Testis (tissue), 3 donors: ENCODE measurements around the gene MYH14. TPM values are rescaled to one million over a fixed set of nuclear protein-coding genes. Genes with fewer than 3 reads are reported as not detected.

Experiments used
- DNase-seq: peaks from one replicate; pipeline ENCODE4 v3.0.0-alpha.2; 2019
- H3K27ac ChIP-seq, 2 donors: fragments of 200-600 bp; sonication (generic); one replicate each; pipeline ENCODE4 v1.5.1; 2019
- H3K27me3 ChIP-seq: fragments of 200-600 bp; sonication (generic); one replicate; pipeline ENCODE4 v1.5.1; 2019
- H3K36me3 ChIP-seq: fragments of 200-600 bp; sonication (generic); one replicate; pipeline ENCODE4 v1.5.1; 2017; ENCODE audit warnings: low read depth; ENCODE audit errors: missing control alignments
- H3K4me1 ChIP-seq: fragments of 200-600 bp; sonication (generic); one replicate; pipeline ENCODE4 v1.5.1; 2019
- H3K4me3 ChIP-seq, 2 donors: fragments of 200-600 bp; sonication (generic); one replicate each; pipeline ENCODE4 v1.5.1; 2017 to 2019
- H3K9me3 ChIP-seq: fragments of 200-600 bp; sonication (generic); one replicate; pipeline ENCODE4 v1.5.1; 2017
- POLR2A ChIP-seq: fragments of 450-650 bp; IDR thresholded peaks from one replicate; pipeline ENCODE4 v1.6.1; 2017; ENCODE audit warnings: antibody characterized with exemption, mild to moderate bottlenecking, moderate library complexity
- WGBS, 2 donors: methylation state at CpG; one replicate each; pipeline ENCODE4 v1.1.5; 2018; 5-methylcytosine and 5-hydroxymethylcytosine counted together
- intact Hi-C: fragments of 100-400 bp; cut with DNase I; formaldehyde crosslinking; loops from one replicate; pipeline ENCODE4 v1.15.1; 2023; ENCODE audit warnings: low total_unique reads
- polyA plus RNA-seq: library from polyadenylated mRNA; stranded (reverse); fragments of 350-450 nt; fragmentation: Illumina TruSeq; extraction: RNeasy Lipid Tissue Mini Kit (QIAGEN cat#74804); gene quantifications from one replicate; pipeline ENCODE4 v1.2.3, GENCODE V29; 2014; ENCODE audit warnings: low read depth, low replicate concordance; ENCODE audit not compliant: insufficient read depth
- total RNA-seq, 2 donors: library from RNA; depleted of rRNA; stranded (reverse); fragments of >200 nt; gene quantifications; one replicate each; pipeline ENCODE4 v1.2.3, GENCODE V29; 2016
- TF ChIP-seq, protein P1 (sequence below), 3 experiments: fragments of 450-650 bp in 2 of 3; fragments of 200-600 bp in 1 of 3; sonication (generic) in 1 of 3; IDR thresholded peaks; one replicate each; pipeline ENCODE4 v1.5.1; 2016 to 2019; ENCODE audit warnings: antibody characterized with exemption in 3 of 3, mild to moderate bottlenecking in 2 of 3, moderate library complexity in 1 of 3

Gene MYH14
- total and polyA plus RNA-seq, 3 donors from 2014 or later: 6.0 to 7.9 (median 7.8) TPM

DNA sequence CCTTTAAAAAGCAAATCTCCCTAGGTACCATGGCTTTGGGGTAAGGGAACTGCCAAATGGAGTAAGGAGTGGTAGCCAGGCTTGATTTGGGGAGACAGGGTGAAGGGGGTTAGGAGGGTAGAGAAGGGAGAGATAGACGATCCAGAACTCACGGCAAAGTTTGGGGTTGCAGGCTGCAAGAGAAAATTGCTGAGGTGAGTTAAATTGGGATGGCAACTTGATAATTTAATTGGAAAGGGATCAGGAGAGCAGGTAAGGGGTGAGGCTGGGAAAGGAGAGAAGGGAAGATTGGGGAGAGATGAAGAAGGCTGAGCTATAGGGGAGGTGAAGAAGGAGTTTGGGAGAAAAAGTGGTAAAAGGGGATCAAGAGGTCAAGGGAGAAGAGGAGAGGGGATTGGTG is 44.3 kb upstream of the MYH14 start:
- Histone ChIP-seq H3K27ac (no peak overlapping the region), H3K9me3 (no peaks in the 10 kb centered on the region), H3K4me1 (no peaks in the 10 kb centered on the region), H3K4me3 (no peak overlapping the region), H3K27me3 (no peaks in the 10 kb centered on the region), H3K36me3 (no peaks in the 10 kb centered on the region)
- intact Hi-C loops: no loop called here
- TF ChIP-seq POLR2A: no peak
- DNase-seq: no peak
- 89 to 92% methylated on average over 2 of the region's 2 CpGs for whole genome bisulfite sequencing, 2 donors

DNA sequence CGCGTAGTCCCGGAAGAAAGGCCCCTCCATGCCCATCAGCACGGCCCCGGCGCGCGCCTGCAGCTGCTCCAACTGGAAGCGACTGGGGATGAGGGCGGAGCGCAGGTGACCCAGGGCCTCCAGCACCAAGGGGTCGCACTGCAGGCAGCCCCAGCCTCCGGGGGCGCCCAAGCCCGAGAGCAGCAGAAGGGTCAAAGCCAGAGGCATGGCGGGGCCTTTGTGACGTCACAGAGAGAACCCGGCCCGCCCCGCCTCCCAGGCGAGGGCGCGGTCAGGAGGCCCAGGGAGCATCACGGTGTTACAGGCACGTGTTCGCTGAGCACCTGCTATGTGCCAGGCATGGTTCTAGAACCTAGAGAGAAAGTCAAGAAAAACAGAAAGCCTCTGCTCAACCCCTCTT is 40.4 kb upstream of the MYH14 start, which contains the start of gene IZUMO2:
Gene IZUMO2, minus strand, starts transcription at position 294 of the 400 bp plus-strand sequence. Its CDS starts 87 bp downstream, at position 207.
- intact Hi-C loops: no loop called here
- DNase-seq: peak; percentile 76
- Histone ChIP-seq H3K27ac (no peak within 1 kb of the TSS), H3K4me1 (no peaks in the 10 kb centered on the region), H3K9me3 (no peaks in the 10 kb centered on the region), H3K4me3 (peak within 1 kb of the TSS; percentile 40 to 48), H3K36me3 (no peaks in the 10 kb centered on the region), H3K27me3 (no peaks in the 10 kb centered on the region)
- 2 to 13% methylated on average over 12 to 26 of the region's 26 CpGs for WGBS, 2 donors
- TF ChIP-seq, protein P1, sequence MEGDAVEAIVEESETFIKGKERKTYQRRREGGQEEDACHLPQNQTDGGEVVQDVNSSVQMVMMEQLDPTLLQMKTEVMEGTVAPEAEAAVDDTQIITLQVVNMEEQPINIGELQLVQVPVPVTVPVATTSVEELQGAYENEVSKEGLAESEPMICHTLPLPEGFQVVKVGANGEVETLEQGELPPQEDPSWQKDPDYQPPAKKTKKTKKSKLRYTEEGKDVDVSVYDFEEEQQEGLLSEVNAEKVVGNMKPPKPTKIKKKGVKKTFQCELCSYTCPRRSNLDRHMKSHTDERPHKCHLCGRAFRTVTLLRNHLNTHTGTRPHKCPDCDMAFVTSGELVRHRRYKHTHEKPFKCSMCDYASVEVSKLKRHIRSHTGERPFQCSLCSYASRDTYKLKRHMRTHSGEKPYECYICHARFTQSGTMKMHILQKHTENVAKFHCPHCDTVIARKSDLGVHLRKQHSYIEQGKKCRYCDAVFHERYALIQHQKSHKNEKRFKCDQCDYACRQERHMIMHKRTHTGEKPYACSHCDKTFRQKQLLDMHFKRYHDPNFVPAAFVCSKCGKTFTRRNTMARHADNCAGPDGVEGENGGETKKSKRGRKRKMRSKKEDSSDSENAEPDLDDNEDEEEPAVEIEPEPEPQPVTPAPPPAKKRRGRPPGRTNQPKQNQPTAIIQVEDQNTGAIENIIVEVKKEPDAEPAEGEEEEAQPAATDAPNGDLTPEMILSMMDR (IDR thresholded peaks at IDR 0.05): no peak
- no peak for TF ChIP-seq POLR2A

DNA sequence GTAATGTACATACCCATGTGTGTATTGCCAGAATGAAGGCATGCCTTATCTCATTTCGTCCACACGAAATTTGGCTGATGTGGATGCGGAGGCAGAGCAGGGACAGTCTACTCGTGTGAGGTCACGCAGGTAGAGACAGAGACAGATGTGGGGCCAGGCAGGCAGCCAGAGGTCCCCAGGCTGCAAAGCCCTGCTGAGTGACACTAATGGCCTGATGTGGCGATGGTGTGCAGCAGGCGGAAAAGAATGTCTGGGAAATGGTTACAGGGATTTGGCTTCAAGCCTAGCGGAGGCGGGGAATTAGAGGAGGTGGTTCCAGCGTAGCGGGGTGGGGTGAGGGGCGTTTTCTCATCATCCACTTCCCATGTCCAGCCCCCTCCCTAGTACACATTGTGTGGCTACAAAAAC is 36.1 kb upstream of the MYH14 start:
- no peaks in the 10 kb centered on the region for H3K27me3 ChIP-seq
- TF ChIP-seq, protein P1 (IDR thresholded peaks at IDR 0.05): no peak
- TF ChIP-seq POLR2A: no peak
- no peak for DNase-seq
- H3K4me3 ChIP-seq: peak overlapping the region in 1 of 2 donors; percentile 5
- no peaks in the 10 kb centered on the region for H3K36me3 ChIP-seq
- no peaks in the 10 kb centered on the region for H3K4me1 ChIP-seq
- no peak overlapping the region for H3K27ac ChIP-seq
- WGBS, 2 donors: 24 to 28% methylated on average over 7 to 12 of the region's 12 CpGs
- intact Hi-C loops: no loop called here
- no peaks in the 10 kb centered on the region for H3K9me3 ChIP-seq

DNA sequence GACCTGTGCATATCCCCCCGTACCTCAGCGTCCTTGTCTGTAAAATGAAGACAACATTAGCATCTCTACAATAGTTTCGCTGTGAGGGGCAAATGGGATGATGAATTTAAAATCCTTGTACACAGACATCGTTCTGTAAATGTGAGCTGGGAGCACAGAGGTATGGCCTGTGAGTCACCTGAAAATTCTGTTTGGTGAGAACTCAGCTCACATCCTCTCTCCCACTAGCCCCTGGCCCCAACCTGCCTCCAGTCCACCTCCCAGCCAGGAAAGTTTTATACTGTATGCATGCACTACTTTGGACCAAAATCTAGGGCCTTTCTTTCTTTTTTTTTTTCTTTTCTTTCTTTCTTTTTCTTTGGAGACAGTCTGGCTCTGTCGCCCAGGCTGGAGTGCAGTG is 31.7 kb upstream of the MYH14 start:
- Histone ChIP-seq H3K4me3 (no peak overlapping the region), H3K27ac (no peak overlapping the region), H3K4me1 (no peaks in the 10 kb centered on the region), H3K36me3 (no peaks in the 10 kb centered on the region), H3K9me3 (no peaks in the 10 kb centered on the region), H3K27me3 (no peaks in the 10 kb centered on the region)
- WGBS, 2 donors: 85 to 97% methylated on average over 5 of the region's 5 CpGs
- intact Hi-C loops: no loop called here
- DNase-seq: no peak
- TF ChIP-seq, protein P1 (IDR thresholded peaks at IDR 0.05): no peak
- no peak for TF ChIP-seq POLR2A

DNA sequence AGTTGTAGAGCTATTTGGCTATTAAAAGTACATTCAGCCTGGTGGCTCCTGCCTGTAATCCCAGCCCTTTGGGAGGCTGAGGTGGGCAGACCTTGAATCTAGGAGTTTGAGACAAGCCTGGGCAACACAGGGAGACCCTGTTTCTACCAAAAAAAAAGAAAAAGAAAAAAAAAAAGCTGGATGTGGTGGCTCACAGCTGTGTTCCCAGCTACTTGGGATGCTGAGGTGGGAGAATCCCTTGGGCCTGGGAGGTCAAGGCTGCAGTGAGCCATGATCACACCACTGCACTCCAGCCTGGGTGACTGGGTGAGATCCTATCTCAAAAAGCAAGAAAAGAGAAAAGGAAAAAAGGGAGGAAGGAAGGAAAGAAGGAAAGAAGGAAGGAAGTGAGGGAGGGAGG is 30.7 kb upstream of the MYH14 start:
- H3K36me3 ChIP-seq: no peaks in the 10 kb centered on the region
- DNase-seq: no peak
- no peak overlapping the region for H3K4me3 ChIP-seq
- H3K4me1 ChIP-seq: no peaks in the 10 kb centered on the region
- intact Hi-C loops: no loop called here
- no peaks in the 10 kb centered on the region for H3K9me3 ChIP-seq
- no peak overlapping the region for H3K27ac ChIP-seq
- H3K27me3 ChIP-seq: no peaks in the 10 kb centered on the region
- TF ChIP-seq, protein P1 (IDR thresholded peaks at IDR 0.05): no peak
- TF ChIP-seq POLR2A: no peak
